Endothelial cell of umbilical vein (primary cell): ENCODE results near the gene TMCO2. TPM values are rescaled to one million over a fixed set of nuclear protein-coding genes. Genes with fewer than 3 reads are reported as not detected.

Experiments used
- Bru-seq: library from RNA; stranded (reverse); fragments of 400-500 nt; gene quantifications from one replicate; lab custom pipeline; 2021; lab: Mats Ljungman, UMichigan
- BruChase-seq, 2 experiments: library from RNA; stranded (reverse); fragments of 400-500 nt; gene quantifications; one replicate each; lab custom pipeline; 2021; lab: Mats Ljungman, UMichigan
- BruUV-seq: library from RNA; stranded (reverse); fragments of 400-500 nt; replicated peaks from 2 replicates; lab custom pipeline; 2021; lab: Mats Ljungman, UMichigan
- CTCF ChIA-PET: fragments of 300-600, 350-600 bp; sonication (Branson Sonifier 250); formaldehyde crosslinking; loops from one replicate; lab custom pipeline; 2021; ENCODE audit warnings: antibody characterized with exemption, inconsistent platforms; lab: Charles Lee
- POLR2A ChIA-PET: fragments of 300-600, 350-600 bp; sonication (Branson Sonifier 250); formaldehyde crosslinking; loops from one replicate; lab custom pipeline; 2021; ENCODE audit warnings: antibody characterized with exemption, inconsistent platforms; lab: Charles Lee
- DNase-seq: peaks from one replicate; pipeline ENCODE4 v3.0.0-alpha.2; 2011; ENCODE audit warnings: low read depth, low spot score
- FAIRE-seq: peaks from 2 replicates; lab custom pipeline; 2011; peaks lifted over from hg19 to GRCh38; lab: Jason Lieb, UNC
- H2AFZ ChIP-seq: 2 replicates; pipeline ENCODE4 v1.6.0; 2012; ENCODE audit warnings: low read depth, low read length, control low read depth, inconsistent platforms
- H3K27ac ChIP-seq: 2 replicates; pipeline ENCODE4 v1.5.1; 2011; ENCODE audit warnings: low read depth, mild to moderate bottlenecking, control low read depth, low read length, moderate library complexity; ENCODE audit not compliant: insufficient read depth
- H3K27me3 ChIP-seq, 2 experiments: 2 replicates each; pipeline versions ENCODE4 v1.6.0 to v1.6.1; 2011; ENCODE audit warnings: low read length in 2 of 2, mixed read lengths in 1 of 2; ENCODE audit not compliant: control insufficient read depth in 2 of 2, insufficient read depth in 2 of 2
- H3K36me3 ChIP-seq, 2 experiments: 2 replicates in 1 of 2; 3 replicates in 1 of 2; pipeline ENCODE4 v1.5.1; 2011; ENCODE audit warnings: low read length in 2 of 2, mild to moderate bottlenecking in 1 of 2, moderate library complexity in 1 of 2; ENCODE audit not compliant: control insufficient read depth in 2 of 2, insufficient read depth in 2 of 2; ENCODE audit errors: extremely low read depth in 1 of 2
- H3K4me1 ChIP-seq: 3 replicates; pipeline ENCODE4 v1.5.1; 2011; ENCODE audit warnings: mild to moderate bottlenecking, low read length; ENCODE audit not compliant: control insufficient read depth, insufficient read depth; ENCODE audit errors: extremely low read depth
- H3K4me2 ChIP-seq: 2 replicates; pipeline ENCODE4 v1.6.1; 2011; ENCODE audit warnings: low read length, control low read depth, mixed read lengths; ENCODE audit not compliant: insufficient read depth
- H3K4me3 ChIP-seq, 3 experiments: fragments of 200-600 bp in 1 of 3; sonication (generic), shearing (Covaris generic) in 1 of 3; replicated peaks in 1 of 3; 2 replicates each; pipeline ENCODE4 v1.5.1; 2011 to 2016; ENCODE audit warnings: control low read depth in 3 of 3, low read length in 3 of 3, mild to moderate bottlenecking in 2 of 3, inconsistent platforms in 1 of 3, low read depth in 1 of 3, moderate library complexity in 1 of 3; ENCODE audit not compliant: insufficient read depth in 1 of 3
- H3K79me2 ChIP-seq: 2 replicates; pipeline ENCODE4 v1.6.0; 2012; ENCODE audit warnings: low read length, inconsistent platforms; ENCODE audit not compliant: control insufficient read depth, insufficient read depth
- H3K9ac ChIP-seq: replicated peaks from 2 replicates; pipeline ENCODE3; 2011; ENCODE audit warnings: low read length, control low read depth; ENCODE audit not compliant: insufficient read depth; ENCODE audit errors: extremely low read depth
- H3K9me1 ChIP-seq: replicated peaks from 3 replicates; pipeline ENCODE4 v1.6.0; 2011; ENCODE audit warnings: mild to moderate bottlenecking, low read length; ENCODE audit not compliant: control insufficient read depth, insufficient read depth; ENCODE audit errors: extremely low read depth
- H3K9me3 ChIP-seq: replicated peaks from 2 replicates; pipeline ENCODE4 v1.5.1; 2012; ENCODE audit warnings: low read length, inconsistent platforms; ENCODE audit not compliant: control insufficient read depth, insufficient read depth
- H4K20me1 ChIP-seq: replicated peaks from 2 replicates; pipeline ENCODE3; 2011; ENCODE audit warnings: mild to moderate bottlenecking, low read length; ENCODE audit not compliant: control insufficient read depth, insufficient read depth; ENCODE audit errors: extremely low read depth
- EZH2 ChIP-seq: IDR thresholded peaks from 2 replicates; pipeline ENCODE4 v1.6.1; 2012; ENCODE audit warnings: borderline replicate concordance, low read depth, mild to moderate bottlenecking, moderate library complexity, low read length, inconsistent platforms; ENCODE audit not compliant: severe bottlenecking
- FOS ChIP-seq: IDR thresholded peaks from 2 replicates; pipeline ENCODE4 v1.6.1; 2011; ENCODE audit warnings: mild to moderate bottlenecking, low read length, moderate library complexity, borderline replicate concordance; ENCODE audit not compliant: insufficient read depth
- GATA2 ChIP-seq: IDR thresholded peaks from 2 replicates; pipeline ENCODE4 v1.7.0; 2011; ENCODE audit warnings: low read depth, mild to moderate bottlenecking, moderate library complexity, mixed read lengths, low read length; ENCODE audit not compliant: insufficient read length, insufficient read depth
- JUN ChIP-seq: IDR thresholded peaks from 2 replicates; pipeline ENCODE4 v1.6.1; 2011; ENCODE audit warnings: borderline replicate concordance, low read depth; ENCODE audit not compliant: insufficient read length, insufficient read depth
- MYC ChIP-seq: IDR thresholded peaks from one replicate; pipeline ENCODE4 v1.6.1; 2011; ENCODE audit warnings: mild to moderate bottlenecking, low read depth, low read length
- POLR2A ChIP-seq: IDR thresholded peaks from 2 replicates; pipeline ENCODE4 v1.6.1; 2012; ENCODE audit warnings: low read depth, mild to moderate bottlenecking, control low read depth, low read length
- POLR2AphosphoS5 ChIP-seq: IDR thresholded peaks from 2 replicates; pipeline ENCODE4 v1.6.1; 2012; ENCODE audit warnings: low read depth, mild to moderate bottlenecking, control low read depth, low read length, moderate library complexity; ENCODE audit not compliant: insufficient read depth
- dilution Hi-C: fragments of 300-500 bp; cut with MboI; formaldehyde crosslinking; loops from one replicate; pipeline ENCODE4 v1.15.0; 2019; ENCODE audit warnings: low sequenced_read_pairs; ENCODE audit not compliant: extremely low pct_ligation_motif_present
- intact Hi-C: fragments of 100-400 bp; cut with micrococcal nuclease; formaldehyde crosslinking; loops from one replicate; pipeline ENCODE4 v1.10.0; 2022
- long read RNA-seq: library from polyadenylated mRNA; stranded (forward); transcript quantifications from one replicate; pipeline ENCODE4 v2.0.0, GENCODE V29; 2021
- polyA minus RNA-seq, 3 experiments: library from RNA; depleted of rRNA, polyadenylated mRNA; stranded (reverse); fragments of >200 nt; gene quantifications; 1 replicate in 1 of 3; 2 replicates in 2 of 3; pipeline ENCODE4 v1.2.3, GENCODE V29; 2011
- polyA plus RNA-seq, 4 experiments: library from polyadenylated mRNA; depleted of rRNA in 3 of 4; stranded (reverse) in 3 of 4; unstranded in 1 of 4; fragments of >200 nt; gene quantifications; 2 replicates each; pipeline versions ENCODE4 v1.2.1 to v1.2.3, GENCODE V29; 2011 to 2012; ENCODE audit warnings: missing spikeins in 1 of 4
- total RNA-seq: library from RNA; stranded (reverse); gene quantifications from 2 replicates; pipeline ENCODE4 v1.2.3, GENCODE V29; 2021
- TF ChIP-seq, protein P1 (sequence below), 2 donors: IDR thresholded peaks; 1 replicate in 1 of 2; 2 replicates in 1 of 2; pipeline ENCODE4 v1.5.1; 2011; ENCODE audit warnings: low read length in 2 of 2, mild to moderate bottlenecking in 2 of 2, moderate library complexity in 2 of 2, control low read depth in 1 of 2, inconsistent platforms in 1 of 2, low read depth in 1 of 2; ENCODE audit not compliant: insufficient read depth in 1 of 2; ENCODE audit errors: extremely low read depth in 1 of 2
- TF ChIP-seq, protein P2 (sequence below): IDR thresholded peaks from 2 replicates; pipeline ENCODE4 v1.6.1; 2011; ENCODE audit not compliant: insufficient read depth, insufficient read length

TMCO2 gene
- total RNA-seq (not detected in 2 replicates), polyA plus RNA-seq (not detected in 2 replicates), polyA minus RNA-seq (not detected in 2 replicates), Bru-seq, nascent RNA (percentile 13 among the genes with signal in this experiment), BruChase-seq, experiment 1, labeled RNA remaining after a 6-hour chase (percentile 30 among the genes with signal in this experiment), BruChase-seq, experiment 2, labeled RNA remaining after a 2-hour chase (percentile 24 among the genes with signal in this experiment)
- polyA plus RNA-seq (2011; cell fraction: cytosol; rRNA removed), result not detected in 2 replicates
- polyA plus RNA-seq (2011; cell fraction: nucleus; rRNA removed), result not detected in 2 replicates
- polyA plus RNA-seq (2012), result not detected in 2 replicates
- polyA minus RNA-seq (2011; cell fraction: cytosol; rRNA and poly(A)+ RNA removed), result not detected
- polyA minus RNA-seq (2011; cell fraction: nucleus; rRNA and poly(A)+ RNA removed), result not detected in 2 replicates
- long read RNA-seq, result 0 reads

DNA sequence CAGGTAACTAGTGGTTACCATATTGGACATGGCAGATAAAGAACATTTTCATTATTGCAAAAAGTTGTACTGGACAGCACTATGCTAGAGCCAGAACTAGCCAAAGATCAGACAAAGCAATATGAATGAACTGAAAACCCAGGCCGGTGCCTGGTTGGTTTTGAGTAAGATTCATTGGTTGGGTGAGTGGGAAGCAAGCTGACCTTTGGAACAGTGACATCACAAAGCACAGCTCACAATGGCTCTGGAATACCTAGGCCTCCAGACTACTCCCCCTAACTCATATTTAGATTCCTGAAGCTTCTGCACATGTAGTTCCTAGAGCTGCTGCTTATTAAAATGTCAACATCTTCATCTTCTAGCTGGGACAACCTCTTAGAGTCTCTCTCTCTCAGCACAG lies at the start of gene TMCO2:
Gene TMCO2, plus strand, starts transcription at position 283 of the 400 bp plus-strand sequence. Its CDS starts 57 bp downstream, at position 340.
- Histone ChIP-seq H2AFZ (no peak within 1 kb of the TSS), H3K9me3 (no peaks in the 10 kb centered on the region), H3K9me1 (no peaks in the 10 kb centered on the region), H3K27ac (peak within 1 kb of the TSS; percentile 61), H3K36me3 (no peaks in the 10 kb centered on the region), H4K20me1 (no peaks in the 10 kb centered on the region), H3K27me3 (no peaks in the 10 kb centered on the region), H3K9ac (no peak within 1 kb of the TSS), H3K4me2 (peak within 1 kb of the TSS; percentile 42), H3K4me3 (no peak within 1 kb of the TSS), H3K4me1 (peaks cover 23% of the 10 kb centered on the region), H3K79me2 (no peaks in the 10 kb centered on the region)
- no TSS peak for BruUV-seq
- POLR2A ChIA-PET, result no interaction called here
- peak; percentile 7 for DNase-seq
- CTCF ChIA-PET, result interaction anchor here (1.2 to 1.3 kb wide), 2 partner anchors 10 to 104 kb away, joined by 5 read pairs; partner anchors contain the start of gene ZMPSTE24
- TF ChIP-seq, protein P1, sequence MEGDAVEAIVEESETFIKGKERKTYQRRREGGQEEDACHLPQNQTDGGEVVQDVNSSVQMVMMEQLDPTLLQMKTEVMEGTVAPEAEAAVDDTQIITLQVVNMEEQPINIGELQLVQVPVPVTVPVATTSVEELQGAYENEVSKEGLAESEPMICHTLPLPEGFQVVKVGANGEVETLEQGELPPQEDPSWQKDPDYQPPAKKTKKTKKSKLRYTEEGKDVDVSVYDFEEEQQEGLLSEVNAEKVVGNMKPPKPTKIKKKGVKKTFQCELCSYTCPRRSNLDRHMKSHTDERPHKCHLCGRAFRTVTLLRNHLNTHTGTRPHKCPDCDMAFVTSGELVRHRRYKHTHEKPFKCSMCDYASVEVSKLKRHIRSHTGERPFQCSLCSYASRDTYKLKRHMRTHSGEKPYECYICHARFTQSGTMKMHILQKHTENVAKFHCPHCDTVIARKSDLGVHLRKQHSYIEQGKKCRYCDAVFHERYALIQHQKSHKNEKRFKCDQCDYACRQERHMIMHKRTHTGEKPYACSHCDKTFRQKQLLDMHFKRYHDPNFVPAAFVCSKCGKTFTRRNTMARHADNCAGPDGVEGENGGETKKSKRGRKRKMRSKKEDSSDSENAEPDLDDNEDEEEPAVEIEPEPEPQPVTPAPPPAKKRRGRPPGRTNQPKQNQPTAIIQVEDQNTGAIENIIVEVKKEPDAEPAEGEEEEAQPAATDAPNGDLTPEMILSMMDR (IDR thresholded peaks at IDR 0.05; ENCODE audit: extremely low read depth in 1 of 2, insufficient read depth in 1 of 2, low read depth in 1 of 2, low read length in 2 of 2), result no peak
- no peak for TF ChIP-seq GATA2
- no peak for TF ChIP-seq EZH2
- TF ChIP-seq FOS, result no peak
- TF ChIP-seq MYC, result no peak
- no peak for TF ChIP-seq POLR2AphosphoS5
- TF ChIP-seq, protein P2, sequence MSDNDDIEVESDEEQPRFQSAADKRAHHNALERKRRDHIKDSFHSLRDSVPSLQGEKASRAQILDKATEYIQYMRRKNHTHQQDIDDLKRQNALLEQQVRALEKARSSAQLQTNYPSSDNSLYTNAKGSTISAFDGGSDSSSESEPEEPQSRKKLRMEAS, result no peak
- no peak for TF ChIP-seq POLR2A
- no peak for TF ChIP-seq JUN
- intact Hi-C loops (no loop called here), dilution Hi-C loops (no loop called here)
- FAIRE-seq, result no peak
